ENCODE measurements around the gene GLP1R.
A peak's percentile ranks its signal among the peaks of the same experiment; 100 is the strongest.

The GLP1R gene

DNA sequence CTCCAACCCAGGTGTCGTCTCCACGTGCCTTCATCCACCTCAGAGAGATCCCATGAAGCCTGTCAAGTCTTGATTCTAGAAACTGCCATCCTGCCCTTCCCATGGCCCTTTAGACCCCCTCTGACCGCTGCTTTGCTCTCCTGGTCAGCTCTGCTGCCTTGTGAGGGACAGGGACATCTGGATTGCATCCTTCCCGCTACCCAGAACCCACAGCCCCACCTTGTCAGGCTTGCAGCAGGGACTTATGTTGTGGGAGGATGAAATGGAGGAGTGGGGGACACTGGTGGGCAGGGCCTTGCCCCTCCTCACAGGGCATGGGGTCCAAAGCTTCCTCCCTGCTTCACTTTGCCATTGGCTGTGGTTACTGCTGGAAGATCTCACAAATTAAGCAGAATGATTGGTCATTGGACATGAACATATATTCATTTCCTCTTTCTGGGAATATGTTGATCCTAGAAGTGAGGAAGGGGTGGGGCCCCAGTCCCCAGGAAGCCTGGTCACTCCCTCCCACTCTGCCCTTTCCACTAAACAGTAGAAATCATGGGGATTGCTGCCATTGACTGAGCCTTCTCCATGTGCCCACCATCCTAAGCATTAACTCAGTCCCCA is 4.5 kb downstream of the GLP1R start:
- peak overlapping the region; percentile 82 for H2BK12ac ChIP-seq (ENCODE audit: low read length)
- H2BK120ac ChIP-seq (ENCODE audit: low read depth, low read length): no peak overlapping the region
- H3K9ac ChIP-seq (ENCODE audit: low read depth, low read length, poor library complexity): no peak overlapping the region
- H2BK5ac ChIP-seq (ENCODE audit: low read length): no peak overlapping the region
- no CpG with 5 or more reads among the region's 4 CpGs for WGBS, 2 donors (ENCODE audit: extremely low coverage in 2 of 2, insufficient read length in 2 of 2, insufficient replicate concordance in 1 of 2)
- H3K79me1 ChIP-seq (ENCODE audit: low read depth, low read length): no peaks in the 10 kb centered on the region
- H3K36me3 ChIP-seq (replicated peaks in 1 of 2; ENCODE audit: control insufficient read depth in 2 of 2, insufficient read depth in 2 of 2, low read length in 2 of 2): no peaks in the 10 kb centered on the region
- H3K14ac ChIP-seq (ENCODE audit: low read length): no peak overlapping the region
- H3K23ac ChIP-seq (ENCODE audit: low read depth, low read length, poor library complexity): peak overlapping the region; percentile 38
- no peak overlapping the region for H2BK15ac ChIP-seq (ENCODE audit: low read length)
- no peaks in the 10 kb centered on the region for H3K9me3 ChIP-seq (replicated peaks in 1 of 2; ENCODE audit: control insufficient read depth in 2 of 2, insufficient read depth in 1 of 2, low read depth in 1 of 2, low read length in 2 of 2)
- H4K91ac ChIP-seq (ENCODE audit: low read depth, low read length, poor library complexity): no peak overlapping the region
- peaks cover 0 to 8% of the 10 kb centered on the region in 2 donors for H3K4me1 ChIP-seq (ENCODE audit: control insufficient read depth in 2 of 2, insufficient read depth in 1 of 2, low read depth in 1 of 2, low read length in 2 of 2)
- peaks cover 2 to 79% (median 13%) of the 10 kb centered on the region in 3 experiments for H3K27me3 ChIP-seq (ENCODE audit: control insufficient read depth in 3 of 3, insufficient read depth in 3 of 3, low read depth in 1 of 3, low read length in 3 of 3)
- H4K8ac ChIP-seq (ENCODE audit: low read depth, low read length): no peak overlapping the region
- no peak overlapping the region for H3K27ac ChIP-seq (replicated peaks; ENCODE audit: low read length)
- H3K4me3 ChIP-seq (ENCODE audit: low read length in 2 of 2): no peak overlapping the region
- DNase-seq (ENCODE audit: low spot score): no peak
- H3K18ac ChIP-seq (ENCODE audit: low read length): no peak overlapping the region
- H3K4me2 ChIP-seq (ENCODE audit: insufficient read depth, low read length, poor library complexity, severe bottlenecking): no peak overlapping the region
- H2AK5ac ChIP-seq (ENCODE audit: low read depth, low read length): no peak overlapping the region
- no peak overlapping the region for H3K4ac ChIP-seq (ENCODE audit: low read length)
- H2AFZ ChIP-seq (ENCODE audit: low read length): no peak overlapping the region

DNA sequence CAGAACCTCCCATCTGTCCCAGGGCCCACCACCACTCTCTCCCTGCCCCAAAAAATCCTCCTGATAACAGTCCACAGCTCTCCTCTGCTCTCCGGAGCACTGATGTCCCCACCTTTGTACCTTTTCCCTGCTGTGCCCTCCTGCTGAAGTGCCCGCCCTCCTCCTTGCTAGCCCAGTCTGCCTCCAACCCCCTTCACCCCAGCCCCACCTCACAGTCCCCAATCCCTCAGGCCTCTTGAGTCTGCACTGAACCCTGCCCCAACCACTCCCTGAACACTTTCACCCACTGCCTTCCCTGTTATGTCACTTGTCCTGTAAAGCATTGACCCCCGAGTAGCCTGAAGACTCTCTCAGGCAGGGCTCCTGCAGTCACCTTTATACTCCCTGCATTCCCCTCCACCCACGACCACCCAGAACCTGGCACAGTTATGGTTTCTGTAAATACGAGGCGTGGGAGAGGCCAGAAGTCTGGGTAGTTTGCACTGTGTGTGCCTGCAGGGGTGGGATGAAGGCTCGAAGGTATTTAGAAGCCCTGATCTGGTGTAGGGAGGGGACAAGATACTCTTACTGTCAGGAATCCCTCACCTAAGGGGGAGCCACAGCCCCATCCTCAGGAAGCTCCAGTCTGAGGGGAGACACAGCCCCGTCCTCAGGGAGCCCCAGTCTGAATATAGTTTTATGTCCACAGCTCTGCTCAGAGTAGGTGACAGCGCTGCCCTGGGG is 5.4 kb downstream of the GLP1R start:
- Histone ChIP-seq H2AFZ (ENCODE audit: low read length) (no peak overlapping the region), H3K9me3 (replicated peaks in 1 of 2; ENCODE audit: control insufficient read depth in 2 of 2, insufficient read depth in 1 of 2, low read depth in 1 of 2, low read length in 2 of 2) (no peaks in the 10 kb centered on the region), H2BK120ac (ENCODE audit: low read depth, low read length) (no peak overlapping the region), H3K4ac (ENCODE audit: low read length) (no peak overlapping the region), H2BK12ac (ENCODE audit: low read length) (no peak overlapping the region), H4K91ac (ENCODE audit: low read depth, low read length, poor library complexity) (no peak overlapping the region), H3K18ac (ENCODE audit: low read length) (no peak overlapping the region), H4K8ac (ENCODE audit: low read depth, low read length) (no peak overlapping the region), H3K27ac (replicated peaks; ENCODE audit: low read length) (no peak overlapping the region), H3K4me2 (ENCODE audit: insufficient read depth, low read length, poor library complexity, severe bottlenecking) (no peak overlapping the region), H3K27me3 (ENCODE audit: control insufficient read depth in 3 of 3, insufficient read depth in 3 of 3, low read depth in 1 of 3, low read length in 3 of 3) (peaks cover 0 to 73% (median 6%) of the 10 kb centered on the region in 3 experiments), H3K9ac (ENCODE audit: low read depth, low read length, poor library complexity) (no peak overlapping the region), H2AK5ac (ENCODE audit: low read depth, low read length) (no peak overlapping the region), H3K23ac (ENCODE audit: low read depth, low read length, poor library complexity) (no peak overlapping the region), H2BK5ac (ENCODE audit: low read length) (no peak overlapping the region), H2BK15ac (ENCODE audit: low read length) (no peak overlapping the region), H3K4me1 (ENCODE audit: control insufficient read depth in 2 of 2, insufficient read depth in 1 of 2, low read depth in 1 of 2, low read length in 2 of 2) (peaks cover 0 to 8% of the 10 kb centered on the region in 2 donors), H3K14ac (ENCODE audit: low read length) (no peak overlapping the region), H3K36me3 (replicated peaks in 1 of 2; ENCODE audit: control insufficient read depth in 2 of 2, insufficient read depth in 2 of 2, low read length in 2 of 2) (peaks cover 0 to 1% of the 10 kb centered on the region in 2 donors), H3K4me3 (ENCODE audit: low read length in 2 of 2) (no peak overlapping the region), H3K79me1 (ENCODE audit: low read depth, low read length) (no peaks in the 10 kb centered on the region)
- no peak for DNase-seq (ENCODE audit: low spot score)
- WGBS, 2 donors (ENCODE audit: extremely low coverage in 2 of 2, insufficient read length in 2 of 2, insufficient replicate concordance in 1 of 2): no CpG with 5 or more reads among the region's 9 CpGs

DNA sequence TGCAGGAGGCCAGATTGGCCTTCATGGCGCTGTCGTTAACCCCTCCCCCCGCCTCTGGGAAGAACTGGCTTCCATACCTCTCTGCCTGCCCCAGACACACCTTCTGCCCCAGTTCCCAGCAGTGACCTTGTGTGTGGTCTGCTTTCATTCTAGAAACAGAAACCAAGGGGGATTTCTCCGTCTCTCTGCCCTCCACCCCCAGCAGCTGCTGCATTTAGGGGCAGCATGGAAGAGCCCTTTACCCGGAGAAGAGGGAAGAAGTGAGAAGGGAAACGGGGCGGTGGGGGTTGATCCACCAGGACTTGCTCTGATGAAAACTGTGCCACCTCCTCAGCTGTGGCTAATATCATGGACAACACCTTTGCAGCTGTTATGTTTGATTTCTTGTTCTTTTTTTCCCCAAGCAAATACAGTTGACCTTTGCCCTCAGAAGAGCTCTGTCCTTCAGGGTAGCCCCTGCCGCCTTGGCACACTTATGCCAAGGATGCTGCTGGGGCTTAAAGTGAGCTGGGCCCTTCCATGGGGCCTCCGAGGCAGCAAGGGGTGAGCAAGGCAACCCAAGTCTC is 6.1 kb downstream of the GLP1R start:
- H2BK120ac ChIP-seq (ENCODE audit: low read depth, low read length): no peak overlapping the region
- no peak overlapping the region for H3K27ac ChIP-seq (replicated peaks; ENCODE audit: low read length)
- H3K14ac ChIP-seq (ENCODE audit: low read length): no peak overlapping the region
- H2BK15ac ChIP-seq (ENCODE audit: low read length): no peak overlapping the region
- H2AFZ ChIP-seq (ENCODE audit: low read length): no peak overlapping the region
- H3K9ac ChIP-seq (ENCODE audit: low read depth, low read length, poor library complexity): no peak overlapping the region
- no peak overlapping the region for H4K91ac ChIP-seq (ENCODE audit: low read depth, low read length, poor library complexity)
- H2BK12ac ChIP-seq (ENCODE audit: low read length): no peak overlapping the region
- H3K9me3 ChIP-seq (replicated peaks in 1 of 2; ENCODE audit: control insufficient read depth in 2 of 2, insufficient read depth in 1 of 2, low read depth in 1 of 2, low read length in 2 of 2): no peaks in the 10 kb centered on the region
- H3K79me1 ChIP-seq (ENCODE audit: low read depth, low read length): no peaks in the 10 kb centered on the region
- no peak overlapping the region for H2BK5ac ChIP-seq (ENCODE audit: low read length)
- H3K18ac ChIP-seq (ENCODE audit: low read length): no peak overlapping the region
- H4K8ac ChIP-seq (ENCODE audit: low read depth, low read length): no peak overlapping the region
- no peak overlapping the region for H3K4me2 ChIP-seq (ENCODE audit: insufficient read depth, low read length, poor library complexity, severe bottlenecking)
- H3K23ac ChIP-seq (ENCODE audit: low read depth, low read length, poor library complexity): no peak overlapping the region
- H3K4ac ChIP-seq (ENCODE audit: low read length): no peak overlapping the region
- no CpG with 5 or more reads among the region's 9 CpGs for WGBS, 2 donors (ENCODE audit: extremely low coverage in 2 of 2, insufficient read length in 2 of 2, insufficient replicate concordance in 1 of 2)
- peaks cover 0 to 6% of the 10 kb centered on the region in 2 donors for H3K4me1 ChIP-seq (ENCODE audit: control insufficient read depth in 2 of 2, insufficient read depth in 1 of 2, low read depth in 1 of 2, low read length in 2 of 2)
- H3K36me3 ChIP-seq (replicated peaks in 1 of 2; ENCODE audit: control insufficient read depth in 2 of 2, insufficient read depth in 2 of 2, low read length in 2 of 2): peaks cover 0 to 2% of the 10 kb centered on the region in 2 donors
- DNase-seq (ENCODE audit: low spot score): no peak
- no peak overlapping the region for H2AK5ac ChIP-seq (ENCODE audit: low read depth, low read length)
- H3K4me3 ChIP-seq (ENCODE audit: low read length in 2 of 2): no peak overlapping the region
- peaks cover 0 to 67% (median 0%) of the 10 kb centered on the region in 3 experiments for H3K27me3 ChIP-seq (ENCODE audit: control insufficient read depth in 3 of 3, insufficient read depth in 3 of 3, low read depth in 1 of 3, low read length in 3 of 3)

DNA sequence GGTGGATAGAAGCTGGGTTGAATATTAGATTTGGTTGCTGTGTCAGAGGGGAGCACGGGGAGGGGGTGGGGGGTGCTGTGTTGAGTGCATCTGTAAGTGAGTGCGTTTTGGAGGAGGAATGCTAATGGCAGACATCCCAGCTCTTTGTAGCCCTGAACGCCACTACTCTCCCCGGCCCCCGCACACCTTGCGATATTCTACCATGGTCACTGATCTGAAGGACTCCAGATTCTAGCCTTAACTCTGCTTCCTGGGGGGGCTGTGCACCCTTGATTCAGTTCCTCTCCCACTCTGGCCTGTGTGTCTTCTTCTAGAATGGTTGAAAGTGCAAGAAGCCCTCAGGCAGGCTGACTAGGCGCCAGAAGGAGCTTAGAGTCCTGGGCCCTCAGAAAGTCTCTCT is 7.1 kb downstream of the GLP1R start:
- H2AFZ ChIP-seq (ENCODE audit: low read length): no peak overlapping the region
- H3K18ac ChIP-seq (ENCODE audit: low read length): no peak overlapping the region
- no peak overlapping the region for H3K4ac ChIP-seq (ENCODE audit: low read length)
- no peaks in the 10 kb centered on the region for H3K79me1 ChIP-seq (ENCODE audit: low read depth, low read length)
- H3K9ac ChIP-seq (ENCODE audit: low read depth, low read length, poor library complexity): no peak overlapping the region
- no peak overlapping the region for H3K23ac ChIP-seq (ENCODE audit: low read depth, low read length, poor library complexity)
- H3K27me3 ChIP-seq (ENCODE audit: control insufficient read depth in 3 of 3, insufficient read depth in 3 of 3, low read depth in 1 of 3, low read length in 3 of 3): peaks cover 0 to 64% (median 0%) of the 10 kb centered on the region in 3 experiments
- no peak overlapping the region for H2AK5ac ChIP-seq (ENCODE audit: low read depth, low read length)
- H3K9me3 ChIP-seq (replicated peaks in 1 of 2; ENCODE audit: control insufficient read depth in 2 of 2, insufficient read depth in 1 of 2, low read depth in 1 of 2, low read length in 2 of 2): no peaks in the 10 kb centered on the region
- DNase-seq (ENCODE audit: low spot score): no peak
- no peak overlapping the region for H3K4me2 ChIP-seq (ENCODE audit: insufficient read depth, low read length, poor library complexity, severe bottlenecking)
- H4K91ac ChIP-seq (ENCODE audit: low read depth, low read length, poor library complexity): no peak overlapping the region
- H2BK15ac ChIP-seq (ENCODE audit: low read length): no peak overlapping the region
- H3K36me3 ChIP-seq (replicated peaks in 1 of 2; ENCODE audit: control insufficient read depth in 2 of 2, insufficient read depth in 2 of 2, low read length in 2 of 2): peaks cover 0 to 2% of the 10 kb centered on the region in 2 donors
- H3K27ac ChIP-seq (replicated peaks; ENCODE audit: low read length): no peak overlapping the region
- H3K4me1 ChIP-seq (ENCODE audit: control insufficient read depth in 2 of 2, insufficient read depth in 1 of 2, low read depth in 1 of 2, low read length in 2 of 2): peaks cover 0 to 6% of the 10 kb centered on the region in 2 donors
- H2BK120ac ChIP-seq (ENCODE audit: low read depth, low read length): no peak overlapping the region
- no peak overlapping the region for H2BK12ac ChIP-seq (ENCODE audit: low read length)
- no CpG with 5 or more reads among the region's 7 CpGs for WGBS, 2 donors (ENCODE audit: extremely low coverage in 2 of 2, insufficient read length in 2 of 2, insufficient replicate concordance in 1 of 2)
- H4K8ac ChIP-seq (ENCODE audit: low read depth, low read length): no peak overlapping the region
- H3K14ac ChIP-seq (ENCODE audit: low read length): no peak overlapping the region
- H3K4me3 ChIP-seq (ENCODE audit: low read length in 2 of 2): no peak overlapping the region
- no peak overlapping the region for H2BK5ac ChIP-seq (ENCODE audit: low read length)
